ENCODE results near the gene SUGCT.

Gene SUGCT

GRCh38 chr7:40134428-40135316, at the start of gene SUGCT, which contains the start of gene MPLKIP:
Gene SUGCT (plus strand): TSS chr7:40135005.
Gene MPLKIP (minus strand): TSS chr7:40134622. CDS start chr7:40134567, 55 bp downstream.
- TF ChIP-seq ZFX (IDR thresholded peaks at IDR 0.05) (peak; percentile 99), CTCF (conservative IDR thresholded peaks at IDR 0.05) (peak; percentile 99)
- peak within 1 kb of the TSS; percentile 78 for H3K27ac ChIP-seq

GRCh38 chr7:40092182-40092581, 42.6 kb upstream of the SUGCT start:
- H3K27ac ChIP-seq = no peak overlapping the region
- TF ChIP-seq ZFX (IDR thresholded peaks at IDR 0.05) = no peak
- no peak for TF ChIP-seq CTCF (conservative IDR thresholded peaks at IDR 0.05)

GRCh38 chr7:40093631-40094350, 41.0 kb upstream of the SUGCT start:
- H3K27ac ChIP-seq = no peak overlapping the region
- TF ChIP-seq ZFX (IDR thresholded peaks at IDR 0.05) = no peak
- TF ChIP-seq CTCF (conservative IDR thresholded peaks at IDR 0.05) = no peak

GRCh38 chr7:40095230-40095629, 39.6 kb upstream of the SUGCT start:
- no peak overlapping the region for H3K27ac ChIP-seq
- no peak for TF ChIP-seq ZFX (IDR thresholded peaks at IDR 0.05)
- TF ChIP-seq CTCF (conservative IDR thresholded peaks at IDR 0.05) = no peak

- TF ChIP-seq CTCF (conservative IDR thresholded peaks at IDR 0.05) (no peak), ZFX (IDR thresholded peaks at IDR 0.05) (no peak)
- H3K27ac ChIP-seq = no peak overlapping the region
These were observed 39.0 kb upstream of the SUGCT start for GRCh38 chr7:40095695-40096327.

- no peak overlapping the region for H3K27ac ChIP-seq
- TF ChIP-seq CTCF (conservative IDR thresholded peaks at IDR 0.05) = no peak
- TF ChIP-seq ZFX (IDR thresholded peaks at IDR 0.05) = no peak
These were observed 37.1 kb upstream of the SUGCT start for GRCh38 chr7:40097728-40098127.

Data from C4-2B (cell line).